ENCODE results near the gene ARMC5.
"Not testable (repeated sequence)": the region's sequence is repeated elsewhere in the genome, so short reads cannot be mapped to it uniquely, and the experiment has no call there.

Gene ARMC5

DNA sequence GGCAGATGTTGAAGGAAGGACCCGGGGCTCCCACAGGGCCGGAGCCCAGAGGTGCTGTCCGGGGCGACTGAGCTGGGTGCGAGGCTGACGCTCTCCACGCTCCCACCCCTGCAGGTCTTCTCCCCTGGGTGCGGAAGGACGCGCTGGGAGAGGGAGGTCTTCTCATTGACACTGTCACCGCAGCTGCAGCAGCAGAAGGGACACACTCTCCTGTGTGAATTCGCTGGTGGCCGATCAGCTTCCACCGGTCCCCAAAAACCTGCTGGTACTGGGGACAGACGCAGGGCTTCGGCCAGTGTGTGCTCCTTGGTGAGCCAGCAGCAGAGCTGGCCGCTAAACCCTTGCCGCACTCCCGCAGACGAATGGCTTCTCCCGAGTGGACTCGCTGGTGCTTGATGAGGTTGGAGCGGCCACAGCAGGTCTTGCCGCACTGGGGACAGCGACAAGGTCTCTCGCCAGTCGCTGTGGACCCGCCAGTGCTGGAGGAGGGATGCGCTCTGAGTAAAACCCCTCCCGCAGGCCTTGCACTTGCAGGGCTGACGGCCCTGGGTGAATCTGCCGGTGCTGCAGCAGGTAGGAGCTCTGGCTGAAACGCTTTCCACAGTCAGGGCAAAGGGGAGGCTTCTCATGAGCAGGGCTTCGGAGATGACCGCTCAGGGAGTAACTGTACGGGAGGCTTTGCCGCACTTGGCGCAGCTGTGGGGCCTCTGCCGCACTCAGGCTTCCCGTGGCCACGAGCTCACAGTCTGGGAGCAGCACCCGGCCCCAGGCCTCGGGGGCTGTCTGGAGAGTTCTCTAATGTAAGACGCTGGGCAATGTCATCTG is 22.9 kb upstream of the ARMC5 start:
- DNase-seq = no peak

DNA sequence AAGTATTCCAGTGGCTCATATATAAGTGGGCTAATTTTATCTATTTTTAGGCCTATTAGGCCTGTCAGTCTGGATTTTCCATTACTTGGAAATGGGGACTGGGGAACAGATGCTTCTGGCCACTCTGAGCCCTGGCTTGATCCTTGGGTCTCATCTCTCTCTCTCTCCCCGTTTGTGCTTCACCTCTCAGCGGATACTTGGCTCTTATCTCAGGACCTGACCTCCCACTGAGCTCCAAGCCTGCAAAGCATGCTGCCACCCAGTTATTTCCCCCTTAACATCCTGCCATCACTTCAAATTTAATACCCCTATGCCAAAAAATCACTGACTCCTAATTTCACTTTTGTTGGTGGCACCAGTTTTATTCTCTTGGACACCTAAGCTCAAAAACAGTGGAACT is 20.9 kb upstream of the ARMC5 start:
- DNase-seq = no peak

DNA sequence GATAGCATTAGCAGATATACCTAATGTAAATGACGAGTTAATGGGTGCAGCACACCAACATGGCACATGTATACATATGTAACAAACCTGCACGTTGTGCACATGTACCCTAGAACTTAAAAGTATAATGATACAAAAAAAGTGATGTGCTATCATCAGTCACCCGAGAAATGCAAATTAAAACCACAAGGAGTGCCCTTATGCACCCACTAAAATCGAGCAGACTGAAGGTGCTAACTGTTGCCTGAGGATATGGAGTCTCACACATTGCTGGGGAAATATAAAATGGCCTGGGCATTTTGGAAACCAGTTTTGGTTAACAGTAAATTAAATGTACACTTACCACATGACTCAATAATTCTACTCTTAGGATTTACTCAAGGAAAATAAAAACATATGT is 20.3 kb upstream of the ARMC5 start:
- DNase-seq = not testable (repeated sequence)

DNA sequence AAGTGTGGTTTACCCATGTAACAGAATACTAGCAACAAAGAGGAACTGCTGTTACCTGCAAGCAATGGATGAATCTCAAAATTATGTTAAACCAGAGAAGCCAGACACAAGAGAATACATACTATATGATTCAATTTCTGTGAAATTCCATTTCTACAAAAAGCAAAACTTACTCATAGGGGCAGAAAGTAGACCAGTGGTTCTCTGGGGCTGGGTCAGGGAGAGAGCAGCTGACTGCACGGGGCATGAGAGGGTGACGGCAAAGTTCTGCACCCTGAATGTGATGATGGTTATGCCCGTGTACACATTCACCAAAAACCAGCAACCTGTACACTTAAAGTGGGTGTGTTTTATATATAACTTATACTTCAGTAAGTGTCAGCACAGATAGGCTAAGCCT is 19.8 kb upstream of the ARMC5 start:
- no peak for DNase-seq

DNA sequence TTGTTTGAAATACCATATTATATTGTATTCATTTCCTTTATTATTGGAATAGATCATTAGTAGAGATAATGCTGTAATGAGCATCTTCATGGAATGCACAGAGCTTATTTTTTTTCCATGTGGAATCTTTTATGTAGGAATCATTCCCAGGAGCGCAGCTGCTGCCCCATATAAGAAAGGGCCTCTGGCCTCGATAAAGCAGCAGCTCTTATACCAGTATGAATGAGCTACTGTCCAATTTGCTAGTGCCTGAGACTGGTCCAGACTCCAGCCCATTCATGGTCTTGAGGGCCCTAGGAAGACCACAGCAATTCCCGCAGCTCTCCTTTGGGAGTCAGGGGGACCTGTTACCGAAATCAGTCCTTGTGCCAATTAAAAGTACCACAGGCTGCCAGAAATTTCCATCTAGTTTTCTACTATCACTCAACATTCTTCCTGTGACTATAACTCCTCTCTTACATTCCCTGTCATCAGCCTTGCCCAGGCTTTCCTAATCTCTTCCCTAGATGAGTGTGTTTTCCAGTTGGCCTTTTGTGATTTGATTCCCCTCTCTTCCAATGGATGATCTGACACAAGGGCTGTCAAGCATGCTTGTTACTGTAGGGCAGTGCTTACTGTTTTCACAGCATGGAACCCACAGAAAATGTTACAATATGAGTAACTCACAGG is 18.7 kb upstream of the ARMC5 start:
- DNase-seq = no peak

DNA sequence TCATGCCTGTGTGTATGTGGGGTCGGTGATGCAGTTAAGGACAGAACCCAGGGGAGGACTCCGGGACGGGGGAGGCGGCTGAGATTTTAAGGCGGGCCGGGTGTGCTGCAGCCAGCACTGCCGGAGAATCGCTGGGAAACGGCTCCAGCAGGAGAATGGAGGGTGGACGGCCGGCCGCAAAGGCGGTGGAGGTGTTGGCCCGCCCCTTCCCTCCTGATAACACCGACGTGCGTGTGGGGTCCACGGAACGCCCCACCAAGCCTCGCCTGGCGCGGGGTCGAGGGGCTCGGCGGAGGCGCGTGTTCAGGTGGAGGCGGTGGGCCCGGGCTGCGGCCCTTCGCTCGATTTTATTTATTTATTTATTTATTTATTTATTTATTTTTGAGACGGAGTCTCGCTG is 17.3 kb upstream of the ARMC5 start:
- DNase-seq = no peak

DNA sequence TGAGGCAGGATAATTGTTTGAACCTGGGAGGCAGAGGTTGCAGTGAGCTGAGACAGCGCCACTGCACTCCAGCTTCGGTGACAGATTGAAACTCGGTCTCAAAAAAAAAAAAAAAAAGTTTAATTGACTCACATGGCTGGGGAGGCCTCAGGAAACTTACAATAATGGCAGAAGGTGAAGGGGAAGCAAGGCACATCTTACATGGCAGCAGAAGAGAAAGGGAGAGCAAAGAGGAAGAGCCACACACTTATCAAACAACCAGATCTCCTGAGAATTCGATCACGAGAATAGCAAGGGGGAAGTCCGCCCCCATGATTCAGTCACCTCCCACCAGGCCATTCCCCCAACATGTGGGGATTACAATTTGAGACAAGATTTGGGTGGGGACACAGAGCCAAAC is 13.4 kb upstream of the ARMC5 start:
- DNase-seq = peak; percentile 27

DNA sequence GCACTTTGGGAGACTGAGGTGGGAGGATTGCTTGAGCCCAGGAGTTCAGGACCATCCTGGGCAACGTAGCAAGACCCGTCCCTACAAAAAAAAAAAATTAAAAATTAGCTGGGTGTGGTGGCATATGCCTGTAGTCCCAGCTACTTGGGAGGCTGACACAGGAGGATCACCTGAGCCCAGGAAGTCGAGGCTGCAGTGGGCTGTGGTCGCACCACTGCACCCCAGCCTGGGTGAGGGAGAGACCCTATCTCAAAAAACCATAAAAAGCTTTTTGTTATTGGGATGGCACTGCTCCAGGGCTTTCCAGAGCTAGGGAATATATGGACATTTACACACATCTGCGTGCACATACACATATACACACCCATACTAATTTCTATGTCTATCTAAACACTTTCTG is 8.1 kb upstream of the ARMC5 start:
- no peak for DNase-seq

DNA sequence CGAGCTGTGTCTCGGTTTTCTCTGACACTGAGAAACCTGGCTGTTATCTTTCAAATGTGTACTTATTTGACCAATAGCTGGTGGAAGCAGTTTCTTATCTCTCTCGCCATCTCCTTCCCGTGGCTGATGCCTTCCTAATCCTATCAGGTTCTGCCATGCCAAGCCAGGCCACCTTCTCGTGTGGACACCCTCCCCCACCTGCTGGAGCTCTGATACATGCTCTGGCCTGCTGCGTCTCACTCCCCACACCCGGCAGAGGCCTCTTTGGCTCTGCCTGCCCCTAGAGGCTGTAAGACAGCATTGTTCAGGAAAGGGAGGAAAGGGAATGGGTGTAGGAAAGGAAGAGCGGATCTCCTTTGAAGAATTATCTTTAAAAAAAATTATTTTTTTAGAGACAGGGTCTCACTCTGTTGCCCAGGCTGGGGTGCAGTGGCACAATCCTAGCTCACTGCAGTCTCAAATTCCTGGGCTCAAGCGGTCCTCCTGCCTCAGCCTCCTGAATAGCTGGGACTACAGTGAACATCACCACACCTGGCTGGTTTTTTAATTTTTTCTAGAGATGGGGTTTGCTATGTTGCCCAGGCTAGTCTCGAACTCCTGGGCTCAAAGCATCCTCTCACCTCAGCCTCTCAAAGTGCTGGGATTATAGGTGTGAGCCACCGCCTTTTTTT is 7.5 kb upstream of the ARMC5 start:
- peak; percentile 77 for DNase-seq

DNA sequence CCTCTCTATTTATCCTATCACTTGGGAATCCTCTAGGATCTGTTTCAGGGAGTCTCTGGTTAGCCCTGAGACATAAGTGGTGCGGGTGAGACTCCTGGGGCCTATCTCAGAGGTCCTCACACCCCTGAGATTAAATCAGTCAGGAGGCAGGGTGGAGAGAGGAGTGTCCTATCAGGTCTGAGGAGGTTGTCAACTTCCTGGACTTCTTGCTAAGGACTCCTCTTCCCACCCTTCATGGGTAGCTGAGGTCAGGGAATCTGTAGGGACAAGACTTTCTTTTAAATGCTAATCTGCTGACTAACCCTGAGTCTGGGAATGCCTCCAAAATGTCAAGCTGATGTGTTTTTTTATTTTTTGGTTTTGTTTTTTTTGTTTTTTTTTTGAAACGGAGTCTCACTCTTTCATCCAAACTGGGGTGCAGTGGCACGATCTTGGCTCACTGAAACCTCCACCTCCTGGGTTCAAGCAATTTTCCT is 6.6 kb upstream of the ARMC5 start:
- DNase-seq = peak; percentile 32

DNA sequence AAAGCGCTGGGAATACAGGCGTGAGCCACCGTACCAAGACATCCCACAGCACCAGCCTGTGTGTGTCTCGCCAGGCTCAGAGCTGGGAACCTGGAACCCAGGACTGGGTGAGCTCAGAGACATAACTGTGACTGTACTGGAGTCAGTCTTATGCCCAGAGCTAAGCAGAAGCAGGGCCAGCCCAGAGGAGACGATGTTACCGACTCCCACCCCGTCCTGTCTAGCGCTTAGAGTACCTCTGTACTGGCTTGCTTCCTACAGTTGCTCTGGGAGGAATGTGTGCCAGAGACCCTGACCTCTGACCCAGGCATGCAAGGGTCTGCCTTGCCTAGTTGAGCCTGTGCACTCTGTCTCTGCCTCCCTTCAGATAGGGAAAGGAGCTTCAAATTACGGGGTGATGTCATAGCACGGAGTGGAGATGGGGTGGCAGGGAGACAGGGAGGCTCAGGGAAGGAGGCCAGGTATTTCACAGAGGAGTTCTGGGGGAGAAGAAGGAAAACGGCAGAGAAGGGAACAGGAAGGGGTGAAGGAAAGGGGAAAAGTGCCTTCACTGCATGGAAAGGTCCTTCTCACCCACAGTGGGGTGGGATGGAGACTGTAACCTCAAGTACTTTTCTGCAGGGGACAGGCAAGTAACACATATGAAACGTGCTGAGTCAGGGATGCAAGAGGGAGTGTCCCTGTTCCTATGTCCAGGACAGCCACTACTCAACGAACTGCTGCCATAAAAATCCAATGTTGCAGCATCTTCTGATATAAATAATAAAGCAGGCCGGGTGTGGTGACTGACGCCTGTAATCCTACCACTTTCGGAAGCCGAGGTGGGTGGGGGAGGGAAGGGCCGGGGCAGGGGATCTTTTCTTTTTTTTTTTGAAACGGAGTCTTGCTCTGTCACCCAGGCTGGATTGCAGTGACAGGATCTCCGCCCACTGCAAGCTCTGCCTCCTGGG is 5.8 kb upstream of the ARMC5 start:
- peak; percentile 89 for DNase-seq

DNA sequence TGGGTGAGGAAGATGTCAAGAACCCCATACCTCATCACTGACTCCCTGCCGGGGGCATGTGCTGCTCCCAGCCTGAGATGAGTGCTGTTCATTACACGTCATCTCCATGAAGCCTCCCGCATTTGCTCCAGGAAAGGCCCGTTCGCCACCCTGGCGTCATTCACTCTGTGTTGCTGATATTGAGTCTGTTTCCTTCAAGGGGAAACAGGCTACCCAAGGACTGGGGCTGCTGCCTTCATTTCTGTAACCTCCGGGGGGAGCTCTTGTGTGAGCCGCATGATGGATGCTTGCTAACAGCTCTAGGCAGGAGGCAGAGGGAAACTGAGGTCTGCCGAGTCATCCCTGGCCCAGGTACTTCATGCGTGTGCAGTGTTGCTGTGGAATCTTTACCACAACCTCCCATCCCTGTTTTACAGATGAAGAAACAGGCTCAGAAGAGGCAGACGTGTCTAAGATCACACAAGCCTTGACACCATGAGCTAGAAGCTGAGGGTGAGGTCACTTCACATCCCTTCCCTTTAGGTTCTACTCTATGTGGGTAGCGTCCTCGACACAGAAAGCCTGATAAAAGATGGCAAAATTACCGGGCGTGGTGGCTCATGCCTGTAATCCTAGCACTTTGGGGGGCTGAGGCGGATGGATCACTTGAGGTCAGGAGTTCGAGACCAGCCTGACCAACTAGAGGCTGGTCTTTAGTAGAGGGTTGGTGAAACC is 3.5 kb upstream of the ARMC5 start:
- DNase-seq = peak; percentile 49

DNA sequence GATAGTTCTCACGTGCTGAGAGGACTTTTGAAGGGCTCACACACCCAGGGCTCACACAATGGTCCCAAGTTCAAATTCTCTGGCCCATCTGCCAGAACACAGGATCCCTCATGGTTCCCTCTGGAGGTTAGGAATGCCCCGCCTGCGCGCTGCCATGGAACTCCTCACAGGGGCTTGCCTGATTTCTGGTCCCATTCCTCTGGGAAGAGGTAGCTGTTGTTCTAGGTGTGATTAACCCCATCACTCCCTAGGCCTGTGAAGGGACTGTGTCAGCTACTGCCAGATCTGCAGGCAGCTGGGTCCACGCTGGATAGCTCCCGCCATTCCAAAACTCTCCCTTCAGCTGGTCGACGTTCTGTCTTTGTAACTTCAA is 2.3 kb upstream of the ARMC5 start:
- no peak for DNase-seq

DNA sequence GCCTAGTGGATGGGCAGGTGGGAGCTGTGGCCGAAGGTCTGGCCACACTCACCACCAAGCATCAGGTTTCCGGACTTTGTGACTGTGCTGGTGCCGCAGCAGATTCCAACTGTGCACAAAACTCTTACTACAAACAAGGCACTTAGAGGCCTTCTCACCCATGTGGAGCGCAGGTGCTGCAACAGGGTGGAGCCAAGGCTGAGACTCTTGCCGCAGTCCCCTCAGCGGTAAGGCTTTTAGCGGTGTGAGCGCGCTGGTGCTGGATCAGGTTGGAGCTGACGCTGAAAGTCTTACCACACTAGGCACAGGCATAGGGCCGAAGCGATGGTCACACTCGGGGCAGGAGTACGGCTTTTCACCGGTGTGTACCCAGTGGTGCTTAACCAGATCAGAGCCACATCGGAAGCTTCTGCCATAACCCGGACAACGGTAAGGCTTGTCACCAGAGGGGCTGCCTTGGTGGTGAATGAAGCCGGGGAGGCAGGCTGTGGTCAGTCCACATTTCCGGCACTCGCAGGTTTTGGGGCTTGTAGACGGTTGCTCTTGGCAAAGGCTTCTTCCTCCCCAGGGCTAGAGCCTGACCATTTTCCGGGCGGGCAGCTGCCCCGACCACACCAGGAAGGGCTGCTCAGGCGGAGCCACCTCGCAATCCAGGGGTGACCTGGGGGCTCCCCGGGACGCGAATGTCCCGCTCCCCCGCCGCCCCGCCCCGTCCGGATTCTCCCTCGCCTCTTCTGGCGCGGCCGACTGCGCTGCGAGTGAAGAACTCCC is 1.0 kb upstream of the ARMC5 start:
- peak; percentile 78 for DNase-seq

DNA sequence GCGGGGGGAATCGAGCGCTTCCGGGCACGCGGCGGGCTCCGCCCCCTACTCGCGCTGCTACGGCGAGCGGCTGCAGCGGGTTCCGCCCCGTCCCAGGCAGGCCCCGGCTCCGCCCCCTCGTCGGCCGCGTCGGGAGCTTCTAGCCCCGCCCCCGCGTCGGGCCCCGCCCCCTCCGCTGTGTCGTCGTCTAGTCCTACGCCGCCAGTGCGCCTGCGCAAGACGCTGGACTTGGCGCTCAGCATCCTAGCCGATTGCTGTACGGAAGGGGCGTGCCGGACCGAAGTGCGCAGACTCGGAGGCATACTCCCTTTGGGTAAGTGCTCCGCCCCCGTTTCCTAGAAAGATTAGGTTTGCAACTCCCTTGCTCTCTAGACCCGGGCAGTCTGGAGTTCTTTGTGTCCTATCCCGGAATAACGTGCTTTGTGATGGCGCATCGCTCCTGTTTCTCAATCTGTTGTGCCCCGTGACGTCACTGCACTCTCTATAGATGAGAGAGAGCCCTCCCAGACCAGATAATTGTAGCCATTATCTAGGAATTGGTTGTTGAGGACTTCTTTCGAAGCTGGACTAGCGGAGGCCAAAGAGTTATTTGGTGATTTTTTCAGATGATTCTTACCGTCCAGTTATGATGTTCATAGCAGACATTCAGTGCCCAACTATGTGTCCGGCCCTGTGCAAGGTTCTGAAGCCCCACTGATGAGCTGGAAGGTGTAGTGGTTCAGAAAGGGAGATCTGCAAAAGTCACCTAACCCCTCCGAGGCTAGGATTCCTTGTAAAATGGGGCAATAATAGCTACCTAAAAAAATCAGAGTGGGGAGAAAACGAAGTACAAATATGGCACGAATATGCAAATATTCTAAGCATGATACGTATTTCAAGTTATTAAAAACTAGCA is 633 bp downstream of the ARMC5 start:
- peak; percentile 100 for DNase-seq

DNA sequence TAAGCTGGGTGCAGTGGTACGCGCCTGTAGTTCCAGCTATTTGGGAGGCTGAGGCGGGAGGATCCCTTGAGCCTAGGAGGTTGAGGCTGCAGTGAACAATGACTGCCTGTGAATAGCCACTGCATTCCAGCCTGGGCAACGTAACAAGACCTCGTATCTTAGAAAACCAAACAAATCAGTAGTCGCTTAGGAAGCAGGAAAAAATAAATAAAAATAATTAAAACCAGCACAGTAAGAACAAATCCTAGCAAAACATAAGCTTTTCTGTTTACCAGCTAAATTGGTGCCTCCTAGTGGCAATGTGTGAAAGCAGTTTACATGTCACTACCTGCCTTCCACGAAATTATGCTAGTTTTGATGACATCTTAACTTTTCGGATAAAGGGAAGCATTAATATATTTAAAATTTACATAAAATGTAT is 1.3 kb downstream of the ARMC5 start:
- DNase-seq = peak; percentile 83

DNA sequence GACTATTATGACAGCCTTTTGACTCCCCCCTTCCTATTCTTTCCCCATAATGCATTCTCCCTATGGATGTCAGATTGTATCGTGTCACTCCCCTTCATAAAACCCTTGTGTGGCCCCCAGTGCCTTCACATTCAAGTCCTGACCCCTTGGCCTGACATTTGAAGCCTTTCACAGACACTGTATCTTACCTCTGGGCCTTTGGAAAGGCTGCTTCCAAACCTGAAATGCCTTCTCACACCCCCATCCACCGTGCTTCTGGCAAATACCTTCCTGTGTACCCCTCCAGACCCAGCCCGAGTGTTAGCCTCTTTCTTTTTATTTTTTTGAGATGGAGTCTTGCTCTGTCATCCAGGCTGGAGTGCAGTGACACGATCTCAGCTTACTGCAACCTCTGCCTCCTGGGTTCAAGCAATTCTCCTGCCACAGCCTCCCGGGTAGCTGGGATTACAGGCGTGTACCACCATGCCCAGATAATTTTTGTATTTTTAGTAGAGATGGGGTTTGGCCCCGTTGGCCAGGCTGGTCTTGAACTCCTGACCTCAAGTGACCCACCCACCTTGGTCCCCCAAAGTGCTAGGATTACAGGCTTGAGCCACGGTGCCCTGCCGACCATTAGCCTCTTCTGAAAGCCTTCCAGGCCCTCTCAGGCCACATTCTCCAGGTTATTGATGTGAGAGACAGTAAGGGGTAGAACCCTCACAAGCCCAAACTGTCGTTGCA is 2.1 kb downstream of the ARMC5 start:
- no peak for DNase-seq

DNA sequence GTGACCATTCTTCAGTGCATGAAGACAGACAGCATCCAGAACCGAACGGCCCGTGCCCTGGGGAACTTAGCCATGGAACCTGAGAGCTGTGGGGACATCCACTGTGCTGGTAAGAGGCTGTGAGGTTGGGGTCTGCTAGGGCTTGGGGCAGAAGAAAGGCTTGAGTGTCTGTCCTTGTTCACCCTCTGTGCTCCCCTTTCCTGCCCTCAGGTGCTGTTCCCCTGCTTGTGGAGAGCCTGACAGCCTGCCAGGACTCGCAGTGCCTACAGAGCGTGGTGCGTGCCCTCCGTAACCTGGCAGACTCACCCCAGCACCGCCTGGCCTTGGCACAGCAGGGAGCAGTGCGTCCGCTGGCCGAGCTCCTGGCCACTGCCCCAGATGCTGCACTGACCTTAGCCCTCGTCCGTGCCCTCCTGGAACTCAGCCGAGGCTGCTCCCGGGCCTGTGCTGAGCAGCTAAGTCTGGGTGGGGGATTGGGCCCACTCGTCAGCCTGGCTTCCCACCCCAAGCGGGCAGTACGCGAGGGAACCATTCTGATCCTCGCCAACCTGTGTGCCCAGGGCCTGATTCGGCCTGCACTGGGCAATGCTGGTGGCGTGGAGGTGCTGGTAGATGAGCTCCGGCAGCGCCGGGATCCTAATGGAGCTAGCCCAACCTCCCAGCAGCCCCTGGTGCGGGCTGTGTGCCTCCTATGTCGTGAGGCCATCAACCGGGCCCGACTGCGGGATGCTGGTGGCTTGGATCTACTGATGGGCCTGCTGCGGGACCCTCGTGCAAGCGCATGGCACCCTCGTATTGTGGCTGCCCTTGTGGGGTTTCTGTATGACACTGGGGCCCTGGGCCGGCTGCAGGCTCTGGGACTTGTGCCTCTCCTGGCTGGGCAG is 2.9 kb downstream of the ARMC5 start:
- DNase-seq = no peak
